ENCODE results near the gene DEDD2.
"Not testable (repeated sequence)": the region's sequence is repeated elsewhere in the genome, so short reads cannot be mapped to it uniquely, and the experiment has no call there.

DNA sequence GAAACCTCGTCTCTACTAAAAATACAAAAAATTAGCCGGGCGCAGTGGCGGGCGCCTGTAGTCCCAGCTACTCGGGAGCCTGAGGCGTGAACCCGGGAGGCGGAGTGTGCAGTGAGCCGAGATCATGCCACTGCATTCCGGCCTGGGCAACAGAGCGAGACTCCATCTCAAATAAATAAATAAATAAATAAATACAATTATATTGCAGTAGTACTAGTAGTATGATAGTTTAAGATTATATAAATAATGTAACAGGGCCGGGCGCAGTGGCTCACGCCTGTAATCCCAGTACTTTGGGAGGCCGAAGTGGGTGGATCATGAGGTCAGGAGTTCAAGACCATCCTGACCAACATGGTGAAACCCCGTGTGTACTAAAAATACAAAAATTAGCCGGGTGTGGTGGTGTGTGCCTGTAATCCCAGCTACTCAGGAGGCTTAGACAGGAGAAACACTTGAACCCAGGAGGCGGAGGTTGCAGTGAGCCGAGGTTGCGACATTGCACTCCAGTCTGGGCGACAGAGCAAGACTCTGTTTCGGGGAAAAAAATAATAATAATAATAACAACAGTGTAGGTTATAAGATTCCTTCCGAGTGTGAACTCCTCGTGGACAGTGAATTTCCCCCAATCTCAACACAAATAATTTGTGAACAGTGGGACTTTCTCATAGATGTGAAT lies 49.6 kb upstream of the DEDD2 start:
- TF ChIP-seq POLR2A (IDR thresholded peaks at IDR 0.05), result not testable (repeated sequence)
- TF ChIP-seq, protein P1, sequence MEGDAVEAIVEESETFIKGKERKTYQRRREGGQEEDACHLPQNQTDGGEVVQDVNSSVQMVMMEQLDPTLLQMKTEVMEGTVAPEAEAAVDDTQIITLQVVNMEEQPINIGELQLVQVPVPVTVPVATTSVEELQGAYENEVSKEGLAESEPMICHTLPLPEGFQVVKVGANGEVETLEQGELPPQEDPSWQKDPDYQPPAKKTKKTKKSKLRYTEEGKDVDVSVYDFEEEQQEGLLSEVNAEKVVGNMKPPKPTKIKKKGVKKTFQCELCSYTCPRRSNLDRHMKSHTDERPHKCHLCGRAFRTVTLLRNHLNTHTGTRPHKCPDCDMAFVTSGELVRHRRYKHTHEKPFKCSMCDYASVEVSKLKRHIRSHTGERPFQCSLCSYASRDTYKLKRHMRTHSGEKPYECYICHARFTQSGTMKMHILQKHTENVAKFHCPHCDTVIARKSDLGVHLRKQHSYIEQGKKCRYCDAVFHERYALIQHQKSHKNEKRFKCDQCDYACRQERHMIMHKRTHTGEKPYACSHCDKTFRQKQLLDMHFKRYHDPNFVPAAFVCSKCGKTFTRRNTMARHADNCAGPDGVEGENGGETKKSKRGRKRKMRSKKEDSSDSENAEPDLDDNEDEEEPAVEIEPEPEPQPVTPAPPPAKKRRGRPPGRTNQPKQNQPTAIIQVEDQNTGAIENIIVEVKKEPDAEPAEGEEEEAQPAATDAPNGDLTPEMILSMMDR (IDR thresholded peaks at IDR 0.05), result not testable (repeated sequence)

Data from testis (tissue), 2 donors.